ENCODE data around the gene TSKU. TPM values are rescaled to one million over a fixed set of nuclear protein-coding genes. Genes with fewer than 3 reads are reported as not detected.
A peak's percentile ranks its signal among the peaks of the same experiment; 100 is the strongest.

The TSKU gene
- total and polyA plus RNA-seq, 4 donors, result 5.2 to 31.5 (median 18.8) TPM

DNA sequence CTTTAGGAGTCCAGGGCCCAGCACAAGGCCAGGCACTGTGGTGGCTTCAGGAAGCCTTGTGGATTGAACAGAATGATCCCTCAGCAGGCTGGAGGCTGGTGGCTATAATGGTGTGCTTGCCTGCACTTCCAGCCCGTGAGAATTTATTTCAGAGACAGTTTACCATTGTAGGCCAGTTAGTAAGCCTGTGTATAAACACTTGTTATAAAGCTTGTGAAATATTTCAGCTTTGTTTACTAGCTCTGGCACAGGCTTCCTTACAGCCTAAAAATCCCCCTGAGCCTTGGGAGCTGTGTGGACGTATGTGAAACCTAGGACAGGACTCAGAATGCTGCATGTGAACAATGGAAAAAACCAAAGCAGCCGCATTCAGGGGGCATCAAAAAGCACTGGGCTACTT lies 51.0 kb downstream of the TSKU start:
- no peaks in the 10 kb centered on the region for H3K36me3 ChIP-seq (ENCODE audit: control insufficient read depth in 1 of 2, insufficient read depth in 2 of 2, low read length in 1 of 2)
- no peak for ATAC-seq (ENCODE audit: low FRiP score)
- H3K4me3 ChIP-seq (ENCODE audit: low read length in 2 of 2), result no peak overlapping the region
- intact Hi-C loops (cut with DNase I), result no loop called here
- no peaks in the 10 kb centered on the region for H3K9me3 ChIP-seq (ENCODE audit: control insufficient read depth, low read length)
- H3K27me3 ChIP-seq (ENCODE audit: control insufficient read depth in 1 of 2, insufficient read depth in 2 of 2, low read length in 1 of 2), result peaks cover 0 to 4% of the 10 kb centered on the region in 2 donors
- H3K27ac ChIP-seq (ENCODE audit: low read depth in 1 of 2, low read length in 2 of 2), result no peak overlapping the region
- no peak for DNase-seq
- H3K4me1 ChIP-seq (ENCODE audit: control insufficient read depth in 1 of 2, insufficient read depth in 2 of 2, low read length in 2 of 2), result no peaks in the 10 kb centered on the region
- WGBS, 2 donors, result 89 to 94% methylated on average over 3 of the region's 3 CpGs

DNA sequence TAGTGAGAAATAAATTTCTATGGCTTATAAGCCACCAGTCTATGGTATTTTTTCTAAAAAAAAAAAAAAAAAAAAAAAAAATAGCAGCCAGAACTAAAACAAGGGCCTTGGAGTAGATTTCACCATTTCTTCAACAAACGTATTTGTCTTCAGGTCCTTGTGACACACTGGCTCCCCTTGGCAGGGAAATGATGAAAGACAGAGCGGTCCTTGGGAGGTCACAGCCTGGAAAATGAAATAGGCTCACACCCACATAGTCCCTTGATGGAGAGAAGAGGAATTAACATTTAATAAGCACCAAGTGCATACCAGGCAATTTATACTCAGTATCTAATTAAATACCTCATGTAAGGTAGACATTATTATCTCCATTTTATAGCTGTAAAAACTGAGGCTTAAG lies 51.9 kb downstream of the TSKU start:
- no peaks in the 10 kb centered on the region for H3K36me3 ChIP-seq (ENCODE audit: control insufficient read depth in 1 of 2, insufficient read depth in 2 of 2, low read length in 1 of 2)
- H3K27ac ChIP-seq (ENCODE audit: low read depth in 1 of 2, low read length in 2 of 2), result no peak overlapping the region
- ATAC-seq (ENCODE audit: low FRiP score) (no peak), DNase-seq (no peak)
- intact Hi-C loops (cut with DNase I), result no loop called here
- H3K27me3 ChIP-seq (ENCODE audit: control insufficient read depth in 1 of 2, insufficient read depth in 2 of 2, low read length in 1 of 2), result peaks cover 0 to 4% of the 10 kb centered on the region in 2 donors
- no peak overlapping the region for H3K4me3 ChIP-seq (ENCODE audit: low read length in 2 of 2)
- WGBS, 2 donors, result 92 to 96% methylated on average over 2 of the region's 2 CpGs
- no peaks in the 10 kb centered on the region for H3K9me3 ChIP-seq (ENCODE audit: control insufficient read depth, low read length)
- no peaks in the 10 kb centered on the region for H3K4me1 ChIP-seq (ENCODE audit: control insufficient read depth in 1 of 2, insufficient read depth in 2 of 2, low read length in 2 of 2)

DNA sequence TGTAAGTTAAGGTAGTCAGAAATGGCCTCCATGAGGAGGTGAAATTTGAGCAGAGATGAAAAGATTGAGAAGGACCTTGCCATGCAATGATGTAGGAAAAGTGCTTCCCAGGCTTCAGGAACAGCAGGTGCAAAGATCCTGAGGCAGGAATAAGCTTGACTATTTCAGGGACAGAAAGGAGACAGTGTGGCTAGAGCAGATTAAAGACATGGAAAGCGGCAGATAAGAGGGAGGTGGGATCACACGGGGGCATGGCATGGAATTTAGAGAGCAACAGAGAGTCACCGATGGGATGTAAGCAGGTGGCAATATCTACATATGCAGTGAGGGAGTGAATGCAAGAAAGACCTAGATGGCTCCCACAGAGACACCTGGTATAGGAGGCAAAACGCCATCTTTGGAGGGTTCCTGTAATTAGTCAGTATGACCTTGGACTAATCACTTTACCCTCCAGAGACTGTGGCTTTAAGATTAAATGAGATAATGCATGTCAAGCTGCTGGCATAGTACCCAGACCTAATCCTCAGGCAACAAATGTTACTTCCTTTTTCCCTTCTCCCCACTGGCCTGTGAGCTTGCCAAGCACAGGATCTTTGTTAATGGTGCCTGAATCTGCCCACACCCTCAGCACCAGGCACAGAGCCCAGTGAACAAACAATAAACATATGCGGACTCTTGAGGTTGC lies 52.9 kb downstream of the TSKU start:
- H3K27ac ChIP-seq (ENCODE audit: low read depth in 1 of 2, low read length in 2 of 2), result no peak overlapping the region
- intact Hi-C loops (cut with DNase I), result no loop called here
- WGBS, 2 donors, result 71 to 73% methylated on average over 5 of the region's 5 CpGs

DNA sequence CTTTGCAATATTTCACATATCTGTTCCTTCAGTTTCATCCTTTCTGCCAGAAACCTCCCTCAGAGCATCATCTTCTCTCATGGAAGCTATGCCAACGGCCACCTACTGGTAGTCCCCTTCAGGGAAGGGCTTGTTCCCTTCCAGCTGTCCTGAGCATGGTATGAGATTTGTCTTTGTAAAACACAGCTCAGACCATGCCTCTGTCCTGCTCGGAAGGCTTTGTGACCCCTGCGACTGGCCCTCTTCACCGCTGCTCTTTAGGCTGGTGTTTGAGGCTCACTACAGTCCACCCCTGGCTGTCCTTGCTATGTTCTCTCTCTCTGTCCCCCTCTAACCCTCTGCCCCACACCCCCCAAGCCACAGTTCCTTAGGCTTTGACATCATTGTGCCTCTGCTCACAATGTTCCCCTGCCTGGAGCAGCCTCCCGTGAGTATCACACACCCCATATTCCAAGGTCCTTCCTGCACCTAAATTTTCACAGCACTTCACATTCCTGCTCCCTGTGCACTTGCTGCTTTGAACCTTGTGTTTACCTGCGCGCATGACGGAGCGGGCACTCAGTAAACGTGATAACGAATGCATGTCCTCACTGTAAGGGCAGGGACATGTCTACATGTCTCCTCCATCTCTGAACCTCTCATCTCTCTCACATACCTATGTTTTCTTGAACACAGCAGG lies 53.6 kb downstream of the TSKU start:
- Histone ChIP-seq H3K4me3 (ENCODE audit: low read length in 2 of 2) (no peak overlapping the region), H3K27ac (ENCODE audit: low read depth in 1 of 2, low read length in 2 of 2) (no peak overlapping the region), H3K9me3 (ENCODE audit: control insufficient read depth, low read length) (no peaks in the 10 kb centered on the region), H3K4me1 (ENCODE audit: control insufficient read depth in 1 of 2, insufficient read depth in 2 of 2, low read length in 2 of 2) (no peaks in the 10 kb centered on the region), H3K36me3 (ENCODE audit: control insufficient read depth in 1 of 2, insufficient read depth in 2 of 2, low read length in 1 of 2) (no peaks in the 10 kb centered on the region), H3K27me3 (ENCODE audit: control insufficient read depth in 1 of 2, insufficient read depth in 2 of 2, low read length in 1 of 2) (peaks cover 0 to 4% of the 10 kb centered on the region in 2 donors)
- intact Hi-C loops (cut with DNase I), result no loop called here
- DNase-seq, result no peak
- WGBS, 2 donors, result 79% methylated on average over 11 of the region's 11 CpGs
- ATAC-seq (ENCODE audit: low FRiP score), result peak; percentile 33

More for the DNA sequence above, 52.9 kb downstream of the TSKU start:
- H3K4me3 ChIP-seq (ENCODE audit: low read length in 2 of 2), result no peak overlapping the region
- H3K4me1 ChIP-seq (ENCODE audit: control insufficient read depth in 1 of 2, insufficient read depth in 2 of 2, low read length in 2 of 2), result no peaks in the 10 kb centered on the region
- H3K9me3 ChIP-seq (ENCODE audit: control insufficient read depth, low read length), result no peaks in the 10 kb centered on the region
- ATAC-seq (ENCODE audit: low FRiP score), result peak; percentile 35
- peak in 1 of 2 donors; percentile 59 for DNase-seq
- no peaks in the 10 kb centered on the region for H3K36me3 ChIP-seq (ENCODE audit: control insufficient read depth in 1 of 2, insufficient read depth in 2 of 2, low read length in 1 of 2)
- peaks cover 0 to 4% of the 10 kb centered on the region in 2 donors for H3K27me3 ChIP-seq (ENCODE audit: control insufficient read depth in 1 of 2, insufficient read depth in 2 of 2, low read length in 1 of 2)

DNA sequence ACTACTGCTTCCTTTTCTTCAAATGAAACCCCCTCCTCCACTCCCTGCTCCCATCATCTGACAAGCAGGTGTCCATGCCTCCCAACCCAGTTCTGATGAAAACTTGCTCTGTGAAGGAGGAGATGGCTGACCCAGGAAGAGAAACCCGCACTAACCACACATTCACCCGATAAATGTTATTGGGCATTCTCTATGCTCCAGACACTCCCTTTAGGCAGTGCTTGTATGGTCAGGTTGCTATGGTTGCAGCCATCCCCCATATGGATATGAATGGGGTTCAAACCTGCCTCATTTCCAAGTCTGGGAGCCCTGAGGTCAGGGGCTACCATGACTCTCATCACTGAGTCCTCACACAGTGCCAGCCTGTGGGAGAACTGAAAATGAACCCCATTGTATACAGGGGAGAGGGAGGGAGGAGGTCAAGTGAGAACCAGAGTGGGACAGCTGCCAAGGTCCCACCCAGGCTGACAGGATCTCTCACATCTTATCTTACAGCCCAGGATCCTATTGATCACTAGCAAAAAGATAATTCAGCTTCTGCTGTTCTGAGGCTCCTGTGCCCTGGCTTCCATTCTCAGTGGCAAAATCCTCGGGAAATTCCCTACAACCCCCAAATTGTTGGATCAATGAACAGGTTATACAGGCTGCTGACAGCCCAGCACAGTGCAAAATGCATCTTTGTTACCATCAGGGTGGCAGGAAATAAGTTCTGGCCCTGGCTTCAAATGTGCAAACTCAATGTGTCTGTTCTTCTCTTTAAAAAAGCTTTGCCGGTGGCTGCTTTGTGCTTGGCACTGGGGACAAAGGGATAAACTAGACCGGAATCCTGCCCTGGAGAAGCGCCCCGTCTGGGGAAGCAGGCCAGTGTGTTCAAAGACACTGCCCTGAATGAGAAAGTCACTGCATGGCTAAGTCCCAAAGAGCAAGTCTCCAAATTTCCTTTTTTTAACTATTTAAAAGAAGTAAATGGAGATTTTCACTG lies 54.8 kb downstream of the TSKU start:
- intact Hi-C loops (cut with DNase I), result no loop called here
- DNase-seq (no peak), ATAC-seq (ENCODE audit: low FRiP score) (no peak)
- no peaks in the 10 kb centered on the region for H3K4me1 ChIP-seq (ENCODE audit: control insufficient read depth in 1 of 2, insufficient read depth in 2 of 2, low read length in 2 of 2)
- no peak overlapping the region for H3K27ac ChIP-seq (ENCODE audit: low read depth in 1 of 2, low read length in 2 of 2)
- H3K4me3 ChIP-seq (ENCODE audit: low read length in 2 of 2), result no peak overlapping the region
- no peaks in the 10 kb centered on the region for H3K9me3 ChIP-seq (ENCODE audit: control insufficient read depth, low read length)
- no peaks in the 10 kb centered on the region for H3K36me3 ChIP-seq (ENCODE audit: control insufficient read depth in 1 of 2, insufficient read depth in 2 of 2, low read length in 1 of 2)
- peaks cover 0 to 4% of the 10 kb centered on the region in 2 donors for H3K27me3 ChIP-seq (ENCODE audit: control insufficient read depth in 1 of 2, insufficient read depth in 2 of 2, low read length in 1 of 2)
- 52 to 59% methylated on average over 7 of the region's 7 CpGs for WGBS, 2 donors

DNA sequence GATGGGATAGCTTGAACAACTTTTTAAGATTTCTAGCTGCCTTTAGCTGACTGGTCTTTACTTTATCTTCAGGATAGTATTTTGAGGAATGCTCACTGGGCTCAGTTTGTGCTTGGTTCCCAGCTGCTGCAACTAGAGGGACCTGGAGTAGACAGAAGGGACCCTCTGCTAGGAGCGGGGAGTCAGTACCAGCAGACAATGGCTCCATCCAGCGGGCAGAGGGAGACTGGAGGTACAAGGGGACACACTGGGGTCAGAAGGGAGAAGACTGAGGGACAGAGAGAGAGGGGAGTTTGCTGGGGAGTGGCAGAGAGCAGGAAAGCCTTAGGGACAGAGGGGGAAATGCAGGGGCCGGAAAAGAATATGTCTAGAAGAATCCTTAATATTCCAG lies 55.5 kb downstream of the TSKU start:
- Histone ChIP-seq H3K27ac (ENCODE audit: low read depth in 1 of 2, low read length in 2 of 2) (no peak overlapping the region), H3K36me3 (ENCODE audit: control insufficient read depth in 1 of 2, insufficient read depth in 2 of 2, low read length in 1 of 2) (no peaks in the 10 kb centered on the region), H3K27me3 (ENCODE audit: control insufficient read depth in 1 of 2, insufficient read depth in 2 of 2, low read length in 1 of 2) (peaks cover 0 to 4% of the 10 kb centered on the region in 2 donors), H3K4me1 (ENCODE audit: control insufficient read depth in 1 of 2, insufficient read depth in 2 of 2, low read length in 2 of 2) (no peaks in the 10 kb centered on the region), H3K4me3 (ENCODE audit: low read length in 2 of 2) (no peak overlapping the region), H3K9me3 (ENCODE audit: control insufficient read depth, low read length) (no peaks in the 10 kb centered on the region)
- intact Hi-C loops (cut with DNase I), result no loop called here
- ATAC-seq (ENCODE audit: low FRiP score) (peak; percentile 40), DNase-seq (no peak)
- 57 to 62% methylated on average over 3 of the region's 3 CpGs for WGBS, 2 donors

DNA sequence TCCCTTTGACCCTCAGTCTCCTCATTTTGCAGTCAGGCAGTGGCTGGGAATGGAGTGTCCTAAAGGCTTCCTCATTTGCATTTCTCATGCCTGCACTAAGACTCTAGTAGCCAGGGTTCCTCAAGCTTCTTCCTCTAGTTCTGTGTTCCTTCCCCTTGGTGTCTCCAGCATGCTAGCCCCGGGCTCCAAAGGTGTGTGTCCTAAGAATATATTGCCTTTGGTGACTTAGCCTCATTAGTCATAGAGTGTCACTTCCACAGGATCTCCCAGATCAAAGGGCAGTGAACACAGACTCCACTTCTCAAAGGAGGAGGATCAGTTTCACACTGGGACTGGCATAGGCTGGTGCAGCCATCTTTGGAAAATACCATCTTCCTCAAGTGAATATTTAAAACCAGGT lies 56.2 kb downstream of the TSKU start:
- H3K36me3 ChIP-seq (ENCODE audit: control insufficient read depth in 1 of 2, insufficient read depth in 2 of 2, low read length in 1 of 2), result no peaks in the 10 kb centered on the region
- H3K4me3 ChIP-seq (ENCODE audit: low read length in 2 of 2), result no peak overlapping the region
- H3K27me3 ChIP-seq (ENCODE audit: control insufficient read depth in 1 of 2, insufficient read depth in 2 of 2, low read length in 1 of 2), result peaks cover 0 to 4% of the 10 kb centered on the region in 2 donors
- ATAC-seq (ENCODE audit: low FRiP score), result no peak
- DNase-seq, result no peak
- H3K4me1 ChIP-seq (ENCODE audit: control insufficient read depth in 1 of 2, insufficient read depth in 2 of 2, low read length in 2 of 2), result no peaks in the 10 kb centered on the region
- H3K9me3 ChIP-seq (ENCODE audit: control insufficient read depth, low read length), result no peaks in the 10 kb centered on the region
- 28 to 38% methylated on average over 1 of the region's 1 CpG for WGBS, 2 donors
- H3K27ac ChIP-seq (ENCODE audit: low read depth in 1 of 2, low read length in 2 of 2), result no peak overlapping the region
- intact Hi-C loops (cut with DNase I), result no loop called here

DNA sequence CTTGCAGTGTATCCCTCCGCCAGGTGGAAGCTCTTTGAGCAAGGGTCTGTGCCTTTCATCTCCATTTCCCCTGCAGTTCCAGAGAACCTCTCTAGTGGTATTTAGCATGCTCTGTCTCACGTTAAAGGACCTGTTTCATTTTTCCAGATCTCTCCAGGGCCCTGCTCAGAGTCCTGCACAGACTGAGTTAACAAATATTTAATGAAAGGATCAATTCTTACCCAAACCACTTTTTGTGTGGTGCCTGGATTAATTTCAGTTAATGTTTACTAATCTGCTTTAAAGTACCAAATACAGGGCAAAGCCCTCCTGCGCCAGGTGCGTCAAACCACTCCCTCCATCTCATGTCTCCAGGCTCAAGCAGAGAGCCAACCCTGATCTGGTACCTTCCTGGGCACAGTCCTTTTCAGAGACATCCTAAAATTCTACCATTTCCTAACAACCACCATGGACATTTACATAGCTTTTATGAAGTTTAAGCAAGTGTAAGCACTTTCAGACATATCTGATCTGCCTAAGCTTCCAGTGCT lies 58.8 kb downstream of the TSKU start:
- no peaks in the 10 kb centered on the region for H3K36me3 ChIP-seq (ENCODE audit: control insufficient read depth in 1 of 2, insufficient read depth in 2 of 2, low read length in 1 of 2)
- no peaks in the 10 kb centered on the region for H3K4me1 ChIP-seq (ENCODE audit: control insufficient read depth in 1 of 2, insufficient read depth in 2 of 2, low read length in 2 of 2)
- DNase-seq, result no peak
- no peaks in the 10 kb centered on the region for H3K9me3 ChIP-seq (ENCODE audit: control insufficient read depth, low read length)
- no peaks in the 10 kb centered on the region for H3K27me3 ChIP-seq (ENCODE audit: control insufficient read depth in 1 of 2, insufficient read depth in 2 of 2, low read length in 1 of 2)
- no peak overlapping the region for H3K27ac ChIP-seq (ENCODE audit: low read depth in 1 of 2, low read length in 2 of 2)
- intact Hi-C loops (cut with DNase I), result no loop called here
- no peak overlapping the region for H3K4me3 ChIP-seq (ENCODE audit: low read length in 2 of 2)
- ATAC-seq (ENCODE audit: low FRiP score), result no peak
- 87 to 89% methylated on average over 4 of the region's 4 CpGs for WGBS, 2 donors
